ENCODE measurements around the gene MANSC4.
A peak's percentile ranks its signal among the peaks of the same experiment; 100 is the strongest.

The MANSC4 gene

GRCh38 chr12:27779920-27780611, at the start of gene MANSC4, which contains the start of gene KLHL42:
TSS of gene MANSC4 (minus strand) at chr12:27780236. CDS start at chr12:27771276, 8,960 bp downstream.
TSS of gene KLHL42 (plus strand) at chr12:27780233. CDS start at chr12:27780331, 98 bp downstream.
- DNase-seq (ENCODE audit: low read depth in 2 of 2): peak; percentile 36 to 53

GRCh38 chr12:27828196-27828595, 48.2 kb upstream of the MANSC4 start:
- DNase-seq (ENCODE audit: low read depth in 2 of 2): no peak

GRCh38 chr12:27826076-27826475, 46.0 kb upstream of the MANSC4 start:
- DNase-seq (ENCODE audit: low read depth in 2 of 2): no peak

- DNase-seq (ENCODE audit: low read depth in 2 of 2): no peak
Observed at GRCh38 chr12:27824126-27824842, 44.2 kb upstream of the MANSC4 start.

DNA sequence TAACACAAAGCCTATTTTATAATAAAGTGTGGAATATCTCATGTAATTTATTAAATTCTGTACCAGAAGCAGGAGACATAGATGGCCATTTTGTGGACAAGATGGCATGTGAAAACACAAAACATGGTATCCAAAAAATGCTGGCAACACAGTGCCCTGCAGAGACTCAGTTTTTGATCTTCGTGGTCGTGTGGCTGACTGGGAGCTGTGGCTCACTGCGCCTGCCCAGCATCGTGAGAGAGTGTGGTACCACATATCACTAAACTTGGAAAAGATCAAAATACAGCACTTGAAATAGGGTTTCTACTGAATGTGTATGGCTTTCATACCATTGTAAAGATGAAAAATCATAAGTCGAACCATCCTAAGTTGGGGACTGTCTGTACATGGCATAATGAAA, 43.0 kb upstream of the MANSC4 start:
- DNase-seq (ENCODE audit: low read depth in 2 of 2): no peak

GRCh38 chr12:27822076-27822712, 42.2 kb upstream of the MANSC4 start:
- peak; percentile 34 to 50 for DNase-seq (ENCODE audit: low read depth in 2 of 2)

DNA sequence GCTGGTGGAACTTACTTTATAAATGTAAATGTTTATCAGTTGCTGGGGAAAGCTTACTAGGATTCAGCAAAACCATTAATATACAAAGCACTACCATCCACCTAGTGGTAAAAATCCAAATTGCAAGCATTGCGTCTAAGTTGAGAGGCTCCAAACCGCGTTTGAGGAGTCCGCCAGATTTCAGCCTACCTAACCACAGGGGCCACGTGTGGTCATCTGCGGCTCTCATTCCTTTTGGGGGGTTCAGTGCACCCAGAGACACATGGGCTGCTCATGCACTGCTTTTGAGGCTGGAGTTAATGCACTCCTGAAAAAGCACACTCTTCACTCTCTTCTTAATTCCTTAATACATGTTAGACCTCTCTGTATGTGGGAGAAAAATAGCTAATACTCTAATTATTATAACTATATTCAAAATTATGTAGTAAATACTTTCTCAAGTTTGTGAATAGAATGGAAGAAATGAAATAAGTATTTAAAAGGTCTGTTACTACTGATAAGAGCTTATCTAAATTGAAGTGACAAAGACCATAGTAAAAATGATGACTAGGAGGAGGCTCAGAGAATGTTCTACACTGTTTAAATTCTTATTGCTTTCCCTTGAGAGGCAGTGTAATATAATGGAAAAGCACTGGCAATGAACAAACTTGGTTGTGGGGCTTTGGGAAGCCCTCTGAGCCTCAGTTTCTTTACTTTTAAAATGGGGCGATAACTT, 41.4 kb upstream of the MANSC4 start:
- peak in 1 of 2 donors; percentile 47 for DNase-seq (ENCODE audit: low read depth in 2 of 2)

DNA sequence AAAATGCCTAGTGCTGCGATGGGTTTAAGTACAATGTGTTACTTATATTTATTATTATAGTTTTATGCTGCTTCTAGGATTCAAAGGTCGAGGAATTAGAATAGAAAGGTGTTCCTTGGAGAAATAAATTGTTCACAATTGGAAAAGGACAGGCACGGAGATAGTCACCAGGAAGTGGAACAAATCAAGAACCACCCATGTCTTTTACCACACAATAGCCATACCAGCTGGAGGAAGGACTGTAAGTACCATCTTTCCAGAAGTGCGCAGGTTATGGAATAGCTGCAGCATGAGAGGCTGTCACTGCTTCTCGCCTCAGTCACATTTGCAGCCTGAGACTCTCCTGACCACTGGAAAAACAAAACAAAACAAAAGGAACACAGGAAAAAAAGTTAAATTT, 40.5 kb upstream of the MANSC4 start:
- DNase-seq (ENCODE audit: low read depth in 2 of 2): no peak

- no peak for DNase-seq (ENCODE audit: low read depth in 2 of 2)
Observed at GRCh38 chr12:27818401-27818918, 38.4 kb upstream of the MANSC4 start.

DNA sequence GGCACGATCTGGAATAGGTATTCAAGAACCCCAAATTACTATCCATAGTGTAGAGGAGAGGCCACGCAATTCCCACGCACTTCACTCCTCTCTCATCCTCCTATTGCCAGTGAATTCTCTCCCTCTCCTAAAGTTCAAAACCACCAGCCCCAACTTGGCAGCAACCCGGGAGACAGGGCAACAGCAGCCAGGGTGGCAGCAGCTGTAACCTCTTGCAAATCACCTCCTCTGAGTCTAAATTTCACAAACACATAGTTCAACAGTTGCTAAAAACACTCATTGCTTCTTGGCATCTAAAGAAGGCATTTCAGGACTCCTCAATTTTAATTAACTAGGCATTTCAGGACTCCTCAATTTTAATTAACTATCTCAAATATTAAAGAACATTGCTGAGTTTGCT, 37.7 kb upstream of the MANSC4 start:
- no peak for DNase-seq (ENCODE audit: low read depth in 2 of 2)

DNA sequence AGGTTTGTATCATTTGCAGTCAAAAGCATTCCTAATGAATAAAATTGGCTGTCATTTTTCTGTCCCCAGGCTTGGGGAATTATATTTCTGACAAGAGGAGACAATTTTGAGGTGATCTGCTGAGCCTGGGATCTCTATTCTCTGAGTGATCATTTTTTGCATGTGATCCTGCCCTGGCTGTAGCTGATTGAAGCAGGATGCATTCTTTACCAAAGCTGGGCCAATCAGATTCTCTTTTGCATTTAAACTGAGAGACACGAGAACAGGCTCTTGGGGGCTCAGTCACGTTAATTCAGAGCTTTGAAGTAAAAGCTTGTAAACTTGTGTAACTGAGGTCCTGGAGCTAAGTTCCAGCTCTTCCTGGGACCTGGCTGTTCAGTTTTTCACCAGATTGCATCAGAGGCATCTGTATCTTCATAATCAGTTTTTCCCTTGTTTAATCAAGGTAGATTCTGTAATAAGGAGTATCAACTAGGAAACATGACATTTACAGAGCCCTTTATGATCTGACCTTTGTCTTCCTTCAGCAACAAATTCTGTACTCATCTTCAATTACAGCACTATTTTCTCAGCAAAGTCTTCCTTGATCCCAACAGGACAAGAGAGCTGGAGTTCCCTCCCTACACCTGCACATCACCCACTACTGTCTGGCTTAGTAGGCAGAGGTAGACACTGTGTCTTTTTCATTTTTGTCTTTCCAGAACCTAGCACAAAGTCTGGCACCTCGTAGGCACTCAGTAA, 35.0 kb upstream of the MANSC4 start:
- no peak for DNase-seq (ENCODE audit: low read depth in 2 of 2)

DNA sequence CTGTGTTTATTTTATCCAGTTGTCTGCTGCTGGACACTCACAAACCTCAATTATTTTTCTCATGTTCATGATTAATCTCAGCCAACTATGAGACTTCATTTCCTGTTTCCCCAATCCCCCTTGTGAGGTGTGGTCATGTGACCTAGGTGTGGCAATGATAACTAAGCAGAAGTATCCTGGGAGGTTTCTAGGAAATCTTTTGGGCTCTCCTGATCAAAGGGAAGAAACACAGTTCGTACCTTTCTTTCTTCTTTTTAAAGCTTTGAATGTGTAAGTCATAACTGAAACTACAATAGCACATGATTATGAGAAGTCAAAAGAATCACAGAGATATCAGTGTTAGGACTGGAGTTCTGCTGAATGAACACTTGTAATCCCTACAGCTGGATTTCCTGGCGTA, 34.4 kb upstream of the MANSC4 start:
- DNase-seq (ENCODE audit: low read depth in 2 of 2): no peak

DNA sequence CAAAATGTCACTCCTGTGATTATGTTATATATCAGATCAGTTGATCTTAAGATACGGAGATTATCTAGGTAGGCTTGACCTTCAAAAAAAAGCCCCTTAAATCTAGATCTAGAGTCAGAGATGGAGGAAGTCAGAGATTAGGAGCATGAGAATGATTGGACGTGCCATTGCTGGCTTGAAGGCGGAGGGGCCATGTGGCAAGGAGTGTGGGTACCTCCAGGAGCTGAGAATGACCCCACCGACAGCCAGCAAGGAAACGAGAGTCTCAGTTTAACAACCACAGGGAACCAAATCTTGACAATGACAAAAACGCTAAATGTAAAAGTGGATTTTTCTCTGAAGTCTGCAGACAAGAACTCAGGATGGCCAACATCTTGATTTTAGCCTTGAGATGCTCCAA, 32.5 kb upstream of the MANSC4 start:
- DNase-seq (ENCODE audit: low read depth in 2 of 2): no peak

DNA sequence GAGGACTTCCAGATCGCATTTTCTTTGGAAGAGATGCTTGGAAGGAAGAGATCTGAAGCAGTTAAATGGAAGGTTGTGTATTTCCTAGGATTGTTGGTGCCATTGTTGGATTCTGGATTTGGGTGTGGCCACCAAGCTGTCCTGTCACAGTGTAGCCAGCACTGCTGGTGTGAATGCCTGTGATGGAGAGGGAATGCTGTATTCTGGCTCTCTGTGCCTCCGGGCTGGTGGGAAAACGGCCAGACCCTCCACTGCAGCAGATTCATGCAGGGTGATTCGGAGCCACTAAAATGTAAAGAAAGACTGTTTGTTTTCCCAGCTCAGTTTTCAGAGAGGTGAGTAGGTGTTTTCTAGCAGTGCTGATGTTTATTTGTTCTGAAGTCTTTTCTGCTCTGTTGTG, 30.7 kb upstream of the MANSC4 start:
- no peak for DNase-seq (ENCODE audit: low read depth in 2 of 2)

DNA sequence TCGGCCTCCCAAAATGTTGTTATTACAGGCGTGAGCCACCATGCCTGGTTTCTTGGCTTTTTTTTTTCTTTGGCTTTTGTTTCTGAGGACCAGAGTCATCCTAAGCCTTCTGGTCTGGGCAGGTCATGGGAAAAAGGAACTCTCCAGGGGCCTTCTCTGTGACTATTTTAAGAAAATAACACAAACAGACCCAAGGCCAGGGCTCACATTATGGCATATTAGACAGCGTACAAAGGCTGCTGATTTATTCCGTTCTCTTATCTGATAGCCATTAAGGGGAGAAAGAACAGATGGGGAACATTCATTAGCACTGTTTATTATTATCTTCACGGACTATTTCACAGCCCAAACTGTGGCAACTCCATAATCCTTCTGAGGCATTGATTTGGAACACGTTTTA, 28.8 kb upstream of the MANSC4 start:
- no peak for DNase-seq (ENCODE audit: low read depth in 2 of 2)

DNA sequence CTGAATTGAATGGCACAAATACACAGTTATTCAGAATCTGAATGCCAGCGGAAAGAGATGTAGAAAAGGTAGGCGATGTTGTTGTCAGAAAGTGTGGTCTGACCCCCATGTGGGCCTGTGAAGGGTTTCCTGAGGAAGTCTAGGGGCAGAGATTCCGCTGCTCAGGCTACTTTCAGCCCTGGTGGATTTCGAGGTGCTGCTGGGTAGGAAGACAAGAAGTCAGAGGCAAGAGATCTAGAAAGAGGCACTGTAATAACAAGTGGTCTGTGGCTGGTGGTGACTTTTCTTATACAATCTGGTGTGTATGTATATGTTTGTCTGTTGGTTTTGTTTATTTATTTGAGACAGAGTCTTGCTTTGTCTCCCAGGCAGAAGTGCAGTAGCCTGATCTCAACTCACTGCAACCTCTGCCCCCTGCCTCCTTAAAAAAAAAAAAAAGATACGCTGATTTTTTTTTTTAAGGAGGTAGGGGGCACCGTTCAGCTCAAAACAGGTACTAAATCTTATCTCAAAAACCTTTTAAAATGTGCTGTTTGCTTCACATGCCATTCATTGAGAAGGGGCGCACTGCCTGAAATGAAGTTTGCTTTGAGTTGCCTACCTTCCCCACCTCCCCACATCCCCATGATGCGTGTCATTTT, 27.1 kb upstream of the MANSC4 start:
- no peak for DNase-seq (ENCODE audit: low read depth in 2 of 2)

GRCh38 chr12:27806259-27806658, 26.2 kb upstream of the MANSC4 start:
- no peak for DNase-seq (ENCODE audit: low read depth in 2 of 2)

- no peak for DNase-seq (ENCODE audit: low read depth in 2 of 2)
Observed at GRCh38 chr12:27805238-27805637, 25.2 kb upstream of the MANSC4 start.

GRCh38 chr12:27802936-27803335, 22.9 kb upstream of the MANSC4 start:
- no peak for DNase-seq (ENCODE audit: low read depth in 2 of 2)

DNA sequence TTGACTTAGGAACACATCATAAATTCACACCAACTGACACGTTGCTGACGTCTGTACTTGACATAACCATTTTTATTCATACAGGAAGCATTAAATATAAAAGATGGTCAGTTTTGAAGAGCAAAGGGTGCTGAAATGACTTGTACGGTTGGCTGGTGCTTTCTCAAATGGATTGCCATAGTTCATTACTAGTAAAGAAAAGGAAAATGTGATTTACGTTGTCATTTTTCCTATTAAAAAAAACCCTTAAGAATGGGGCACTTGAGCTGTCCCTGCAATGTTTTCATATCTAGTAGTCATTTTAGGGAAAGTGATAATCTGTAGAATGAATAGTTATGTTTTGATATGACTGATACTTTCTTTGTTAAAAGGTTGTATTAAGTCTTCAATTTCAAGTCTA, 22.5 kb upstream of the MANSC4 start:
- DNase-seq (ENCODE audit: low read depth in 2 of 2): no peak

DNA sequence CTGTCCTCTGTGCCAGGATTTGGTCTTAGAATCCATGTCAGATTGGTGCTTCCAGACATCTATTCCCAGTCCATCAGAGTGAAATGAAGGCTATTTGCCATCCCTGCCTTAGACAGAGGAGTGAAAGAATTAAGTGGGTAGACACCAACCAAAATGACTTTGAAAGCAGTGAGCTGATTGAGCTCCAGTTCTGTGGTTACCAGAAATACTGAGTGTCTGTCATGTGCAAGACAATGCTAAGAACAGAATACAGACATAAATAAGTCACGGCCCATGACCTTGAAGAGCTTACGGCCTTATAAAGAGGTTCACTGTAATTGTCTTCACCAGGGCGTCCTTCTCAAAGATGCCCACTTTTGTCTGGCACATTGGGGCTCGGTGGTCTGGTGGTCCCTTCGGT, 21.6 kb upstream of the MANSC4 start:
- DNase-seq (ENCODE audit: low read depth in 2 of 2): no peak

Data from stimulated activated CD4-positive, alpha-beta T cell treated with anti-CD3 and anti-CD28 coated beads, Interleukin-1b, Interleukin-23, amount 100 ng/mL, for 4 hours (primary cell).